ENCODE results near the gene MAN1C1. TPM values are rescaled to one million over a fixed set of nuclear protein-coding genes. Genes with fewer than 3 reads are reported as not detected.

Gene MAN1C1
- total and polyA plus RNA-seq, 7 donors = 1.8 to 6.7 (median 2.0) TPM

GRCh38 chr1:25679171-25679570, 62.6 kb downstream of the MAN1C1 start:
- H3K36me3 ChIP-seq (ENCODE audit: insufficient read depth in 1 of 2, low read depth in 1 of 2) = no peaks in the 10 kb centered on the region
- peaks cover 15% of the 10 kb centered on the region for H3K4me1 ChIP-seq

GRCh38 chr1:25680701-25681100, 64.1 kb downstream of the MAN1C1 start:
- Histone ChIP-seq H3K27me3 (ENCODE audit: insufficient read depth in 3 of 3, low read length in 2 of 3) (no peaks in the 10 kb centered on the region), H3K36me3 (ENCODE audit: insufficient read depth in 1 of 2, low read depth in 1 of 2) (no peaks in the 10 kb centered on the region), H3K4me1 (peaks cover 14% of the 10 kb centered on the region), H3K9me3 (no peaks in the 10 kb centered on the region), H3K27ac (no peak overlapping the region), H3K4me3 (no peak overlapping the region)
- DNase-seq (no peak), ATAC-seq (no peak)
- no peak for TF ChIP-seq CTCF (IDR thresholded peaks at IDR 0.05)
- intact Hi-C loops (cut with DNase I) = no loop called here
- WGBS, 3 donors = 82 to 96% (median 91%) methylated on average over 4 of the region's 4 CpGs

More at GRCh38 chr1:25679171-25679570, 62.6 kb downstream of the MAN1C1 start:
- Histone ChIP-seq H3K4me3 (no peak overlapping the region), H3K27me3 (ENCODE audit: insufficient read depth in 3 of 3, low read length in 2 of 3) (no peaks in the 10 kb centered on the region), H3K27ac (no peak overlapping the region), H3K9me3 (no peaks in the 10 kb centered on the region)
- TF ChIP-seq CTCF (IDR thresholded peaks at IDR 0.05) = no peak
- WGBS, 3 donors = 68 to 100% (median 80%) methylated on average over 2 of the region's 2 CpGs
- intact Hi-C loops (cut with DNase I) = loop anchor here in 1 of 2 donors (10.0 kb wide), 1 partner anchor 1666 kb away; the partner anchor contains the start of gene SYTL1
- ATAC-seq (no peak), DNase-seq (no peak)

GRCh38 chr1:25682059-25682601, 65.5 kb downstream of the MAN1C1 start:
- H3K4me3 ChIP-seq = no peak overlapping the region
- no peaks in the 10 kb centered on the region for H3K9me3 ChIP-seq
- DNase-seq = no peak
- no peaks in the 10 kb centered on the region for H3K36me3 ChIP-seq (ENCODE audit: insufficient read depth in 1 of 2, low read depth in 1 of 2)
- H3K4me1 ChIP-seq = peaks cover 10% of the 10 kb centered on the region
- intact Hi-C loops (cut with DNase I) = no loop called here
- H3K27ac ChIP-seq = no peak overlapping the region
- H3K27me3 ChIP-seq (ENCODE audit: insufficient read depth in 3 of 3, low read length in 2 of 3) = no peaks in the 10 kb centered on the region
- TF ChIP-seq CTCF (IDR thresholded peaks at IDR 0.05) = no peak
- no peak for ATAC-seq
- 81 to 85% (median 83%) methylated on average over 6 of the region's 6 CpGs for WGBS, 3 donors

GRCh38 chr1:25683177-25683576, 66.6 kb downstream of the MAN1C1 start:
- Histone ChIP-seq H3K27ac (no peak overlapping the region), H3K27me3 (ENCODE audit: insufficient read depth in 3 of 3, low read length in 2 of 3) (no peaks in the 10 kb centered on the region), H3K4me1 (peaks cover 17% of the 10 kb centered on the region), H3K4me3 (no peak overlapping the region), H3K9me3 (no peaks in the 10 kb centered on the region), H3K36me3 (ENCODE audit: insufficient read depth in 1 of 2, low read depth in 1 of 2) (no peaks in the 10 kb centered on the region)
- intact Hi-C loops (cut with DNase I) = no loop called here
- 57 to 87% (median 58%) methylated on average over 4 of the region's 4 CpGs for WGBS, 3 donors
- ATAC-seq = no peak
- no peak for DNase-seq
- no peak for TF ChIP-seq CTCF (IDR thresholded peaks at IDR 0.05)

- H3K27me3 ChIP-seq (ENCODE audit: insufficient read depth in 3 of 3, low read length in 2 of 3) = no peaks in the 10 kb centered on the region
- 53 to 70% (median 64%) methylated on average over 9 of the region's 9 CpGs for WGBS, 3 donors
- intact Hi-C loops (cut with DNase I) = no loop called here
- H3K4me3 ChIP-seq = no peak overlapping the region
- H3K36me3 ChIP-seq (ENCODE audit: insufficient read depth in 1 of 2, low read depth in 1 of 2) = no peaks in the 10 kb centered on the region
- no peak for TF ChIP-seq CTCF (IDR thresholded peaks at IDR 0.05)
- H3K27ac ChIP-seq = no peak overlapping the region
- DNase-seq (no peak), ATAC-seq (no peak)
- peaks cover 23% of the 10 kb centered on the region for H3K4me1 ChIP-seq
- no peaks in the 10 kb centered on the region for H3K9me3 ChIP-seq
Measured at GRCh38 chr1:25683731-25684130, 67.1 kb downstream of the MAN1C1 start.

Measured in psoas muscle (tissue), 8 donors.